GM12865 (cell line): ENCODE measurements around the gene CCSER1.
"Not testable (repeated sequence)": the region's sequence is repeated elsewhere in the genome, so short reads cannot be mapped to it uniquely, and the experiment has no call there.

Source experiments
- DNase-seq: peaks from one replicate; pipeline ENCODE4 v3.0.0; 2010; ENCODE audit warnings: low read depth
- H3K4me3 ChIP-seq: 2 replicates; pipeline ENCODE4 v1.5.1; 2011; ENCODE audit warnings: mild to moderate bottlenecking, low read depth, low read length, control low read depth
- CTCF ChIP-seq: IDR thresholded peaks from 2 replicates; pipeline ENCODE4 v1.5.1; 2011; ENCODE audit warnings: low read length, control low read depth, low read depth, inconsistent platforms; ENCODE audit not compliant: insufficient read depth; ENCODE audit errors: missing control alignments

CCSER1 gene

DNA sequence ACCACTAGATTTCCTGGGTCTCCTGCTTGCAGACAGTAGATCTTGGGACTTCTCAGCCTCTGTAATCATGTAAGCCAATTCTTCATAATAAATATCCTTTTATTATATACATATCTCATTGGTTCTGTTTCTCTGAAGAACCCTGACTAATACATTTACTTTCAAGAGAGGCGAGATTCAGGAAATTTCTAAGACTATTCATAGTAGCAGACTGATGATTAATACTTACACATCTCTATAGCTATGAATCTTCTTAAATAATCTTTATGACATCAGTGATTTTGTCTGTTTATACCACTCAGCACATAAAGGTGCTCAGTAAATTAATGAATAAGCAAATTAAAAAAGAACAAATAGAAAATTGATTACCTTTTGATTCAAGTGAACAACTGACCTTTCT lies 1494.3 kb downstream of the CCSER1 start:
- DNase-seq, result no peak
- no peak overlapping the region for H3K4me3 ChIP-seq
- no peak for TF ChIP-seq CTCF

- no peak overlapping the region for H3K4me3 ChIP-seq
- no peak for DNase-seq
- no peak for TF ChIP-seq CTCF
Observed at GRCh38 chr4:91622925-91623602, 1495.9 kb downstream of the CCSER1 start.

GRCh38 chr4:91623603-91623967 lies 1496.4 kb downstream of the CCSER1 start:
- not testable (repeated sequence) for H3K4me3 ChIP-seq, DNase-seq

DNA sequence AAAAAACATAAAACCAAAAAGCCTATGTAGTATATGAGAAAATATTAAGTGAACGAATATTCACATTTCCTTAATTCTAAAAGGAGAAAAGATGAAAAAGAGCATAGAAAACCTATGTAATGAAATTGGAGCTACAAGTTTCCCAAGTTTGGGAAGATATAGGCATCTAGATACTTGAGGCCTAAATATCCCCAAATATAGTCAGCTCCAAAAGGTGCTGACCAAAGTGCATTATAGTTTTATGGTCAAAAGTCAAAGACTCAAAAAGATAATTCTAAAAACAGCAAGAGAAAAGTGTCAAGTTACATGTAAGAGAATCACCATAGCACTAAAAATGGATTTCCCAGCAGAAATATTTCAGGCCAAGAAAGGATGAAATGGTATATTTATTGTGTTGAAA lies 1502.9 kb downstream of the CCSER1 start:
- no peak for TF ChIP-seq CTCF
- no peak overlapping the region for H3K4me3 ChIP-seq
- no peak for DNase-seq

DNA sequence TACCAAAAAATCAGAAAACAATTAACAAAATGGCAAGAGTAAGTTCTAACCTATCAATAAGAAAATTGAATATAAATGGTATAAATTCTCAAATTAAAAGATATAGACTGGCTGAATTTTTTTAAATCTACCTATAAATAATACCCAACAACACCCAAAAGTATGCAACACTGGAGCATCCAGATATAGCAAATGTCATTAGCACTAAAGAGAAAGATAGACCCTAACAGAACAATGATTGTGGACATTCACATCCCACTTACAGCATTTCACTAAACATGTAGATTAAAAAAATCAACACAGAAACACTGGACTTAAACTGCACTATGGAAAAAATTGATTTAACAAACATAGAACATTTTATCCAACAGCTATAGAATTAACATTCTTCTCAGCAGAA lies 1503.6 kb downstream of the CCSER1 start:
- TF ChIP-seq CTCF, result no peak
- no peak overlapping the region for H3K4me3 ChIP-seq
- no peak for DNase-seq

DNA sequence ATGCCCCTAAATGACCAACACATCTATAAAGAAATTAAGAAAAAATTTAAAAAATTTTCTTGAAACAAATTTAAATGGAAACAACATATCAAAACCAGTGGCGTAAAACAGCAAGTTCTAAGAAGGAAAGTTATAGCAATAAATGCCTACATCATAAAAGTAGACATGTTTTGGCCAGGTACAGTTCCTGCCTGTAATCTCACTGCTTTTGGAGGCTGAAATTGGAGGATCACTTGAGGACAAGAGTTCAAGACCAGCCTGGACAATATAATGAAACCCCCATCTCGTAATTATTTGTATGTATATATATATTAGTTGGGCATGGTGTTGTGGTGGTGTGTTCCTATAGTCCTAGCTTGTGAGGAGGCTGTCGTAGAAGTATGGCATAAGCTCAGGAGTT lies 1504.1 kb downstream of the CCSER1 start:
- H3K4me3 ChIP-seq, result no peak overlapping the region
- no peak for DNase-seq

GRCh38 chr4:91636083-91636482 lies 1508.9 kb downstream of the CCSER1 start:
- DNase-seq, result no peak
- H3K4me3 ChIP-seq, result no peak overlapping the region
- no peak for TF ChIP-seq CTCF

More for the DNA sequence above, 1504.1 kb downstream of the CCSER1 start:
- no peak for TF ChIP-seq CTCF
